ENCODE measurements around the gene FPR3.

DNA sequence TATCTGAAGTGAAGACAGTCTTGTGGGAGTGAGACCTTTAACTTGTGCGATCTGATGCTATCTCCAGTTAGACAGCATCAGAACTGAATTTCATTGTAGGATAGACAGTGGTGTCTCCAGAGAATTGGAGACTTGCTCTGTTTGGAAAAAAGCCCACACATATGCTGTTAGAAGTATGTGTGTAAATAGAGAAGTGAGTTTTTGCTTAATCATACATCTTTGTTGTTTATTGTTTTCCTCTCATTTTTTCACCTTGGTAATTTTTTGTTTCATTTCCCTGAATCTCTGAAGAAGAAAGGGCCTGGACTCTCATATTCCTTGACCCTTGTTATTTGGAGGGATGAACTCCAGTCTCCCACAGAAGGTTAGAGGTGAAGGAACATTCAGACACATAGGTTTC is 21.8 kb downstream of the FPR3 start:
- TF ChIP-seq CREB1 (IDR thresholded peaks at IDR 0.05; ENCODE audit: low read depth): no peak
- TF ChIP-seq, protein P1, sequence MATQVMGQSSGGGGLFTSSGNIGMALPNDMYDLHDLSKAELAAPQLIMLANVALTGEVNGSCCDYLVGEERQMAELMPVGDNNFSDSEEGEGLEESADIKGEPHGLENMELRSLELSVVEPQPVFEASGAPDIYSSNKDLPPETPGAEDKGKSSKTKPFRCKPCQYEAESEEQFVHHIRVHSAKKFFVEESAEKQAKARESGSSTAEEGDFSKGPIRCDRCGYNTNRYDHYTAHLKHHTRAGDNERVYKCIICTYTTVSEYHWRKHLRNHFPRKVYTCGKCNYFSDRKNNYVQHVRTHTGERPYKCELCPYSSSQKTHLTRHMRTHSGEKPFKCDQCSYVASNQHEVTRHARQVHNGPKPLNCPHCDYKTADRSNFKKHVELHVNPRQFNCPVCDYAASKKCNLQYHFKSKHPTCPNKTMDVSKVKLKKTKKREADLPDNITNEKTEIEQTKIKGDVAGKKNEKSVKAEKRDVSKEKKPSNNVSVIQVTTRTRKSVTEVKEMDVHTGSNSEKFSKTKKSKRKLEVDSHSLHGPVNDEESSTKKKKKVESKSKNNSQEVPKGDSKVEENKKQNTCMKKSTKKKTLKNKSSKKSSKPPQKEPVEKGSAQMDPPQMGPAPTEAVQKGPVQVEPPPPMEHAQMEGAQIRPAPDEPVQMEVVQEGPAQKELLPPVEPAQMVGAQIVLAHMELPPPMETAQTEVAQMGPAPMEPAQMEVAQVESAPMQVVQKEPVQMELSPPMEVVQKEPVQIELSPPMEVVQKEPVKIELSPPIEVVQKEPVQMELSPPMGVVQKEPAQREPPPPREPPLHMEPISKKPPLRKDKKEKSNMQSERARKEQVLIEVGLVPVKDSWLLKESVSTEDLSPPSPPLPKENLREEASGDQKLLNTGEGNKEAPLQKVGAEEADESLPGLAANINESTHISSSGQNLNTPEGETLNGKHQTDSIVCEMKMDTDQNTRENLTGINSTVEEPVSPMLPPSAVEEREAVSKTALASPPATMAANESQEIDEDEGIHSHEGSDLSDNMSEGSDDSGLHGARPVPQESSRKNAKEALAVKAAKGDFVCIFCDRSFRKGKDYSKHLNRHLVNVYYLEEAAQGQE (IDR thresholded peaks at IDR 0.05; ENCODE audit: low read depth): no peak
- no peak for TF ChIP-seq EP300 (IDR thresholded peaks at IDR 0.05; ENCODE audit: borderline replicate concordance)
- TF ChIP-seq CEBPB (IDR thresholded peaks at IDR 0.05): no peak
- no peak for TF ChIP-seq RAD21 (IDR thresholded peaks at IDR 0.05; ENCODE audit: low read depth)
- TF ChIP-seq MAX (IDR thresholded peaks at IDR 0.05): no peak
- no peak for TF ChIP-seq YY1 (IDR thresholded peaks at IDR 0.05; ENCODE audit: low read depth)
- no peak for TF ChIP-seq ZBTB7A (IDR thresholded peaks at IDR 0.05; ENCODE audit: low read depth)
- no peak for TF ChIP-seq TAF1 (IDR thresholded peaks at IDR 0.05; ENCODE audit: low read depth)
- TF ChIP-seq NFIC (IDR thresholded peaks at IDR 0.05): no peak
- no peak for TF ChIP-seq USF1 (IDR thresholded peaks at IDR 0.05)
- no peak for TF ChIP-seq FOXM1 (IDR thresholded peaks at IDR 0.05; ENCODE audit: borderline replicate concordance, low read depth)
- TF ChIP-seq EGR1 (IDR thresholded peaks at IDR 0.05): no peak
- TF ChIP-seq TCF12 (IDR thresholded peaks at IDR 0.05; ENCODE audit: low read depth): no peak

Measured in Ishikawa (cell line).